ENCODE measurements around the gene KRT86. TPM values are rescaled to one million over a fixed set of nuclear protein-coding genes. Genes with fewer than 3 reads are reported as not detected.

Gene KRT86
- total and polyA plus RNA-seq, 8 donors, result 0.07 to 1.7 (median 0.24) TPM; not detected in 1

DNA sequence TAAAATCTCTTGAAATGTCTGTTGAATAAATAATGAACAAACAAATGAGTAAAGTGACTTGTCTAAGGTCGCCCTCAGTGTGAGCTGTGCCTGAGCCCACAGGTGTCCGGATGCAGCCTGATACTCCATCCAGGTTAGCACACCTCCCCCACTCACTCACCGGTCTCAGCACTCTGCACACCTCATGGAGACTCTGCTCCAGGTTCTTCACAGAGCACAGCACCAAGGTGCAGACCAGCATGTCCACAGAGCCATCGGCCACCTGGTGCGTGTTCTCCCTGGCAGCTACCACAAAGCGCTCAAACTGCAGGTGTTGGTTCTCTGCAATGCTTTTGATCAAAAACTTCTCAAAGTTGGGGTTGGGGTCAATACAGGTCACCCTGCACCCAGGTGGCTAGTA, 45.5 kb upstream of the KRT86 start:
- DNase-seq (no peak), ATAC-seq (no peak)
- intact Hi-C loops (cut with DNase I), result no loop called here
- no peaks in the 10 kb centered on the region for H3K9me3 ChIP-seq
- TF ChIP-seq CTCF (IDR thresholded peaks at IDR 0.05), result no peak
- no peak overlapping the region for H3K27ac ChIP-seq
- H3K27me3 ChIP-seq, result peaks cover 18 to 35% of the 10 kb centered on the region in 2 donors
- peaks cover 5 to 36% of the 10 kb centered on the region in 2 donors for H3K4me1 ChIP-seq
- H3K4me3 ChIP-seq, result no peak overlapping the region
- H3K36me3 ChIP-seq, result no peaks in the 10 kb centered on the region

DNA sequence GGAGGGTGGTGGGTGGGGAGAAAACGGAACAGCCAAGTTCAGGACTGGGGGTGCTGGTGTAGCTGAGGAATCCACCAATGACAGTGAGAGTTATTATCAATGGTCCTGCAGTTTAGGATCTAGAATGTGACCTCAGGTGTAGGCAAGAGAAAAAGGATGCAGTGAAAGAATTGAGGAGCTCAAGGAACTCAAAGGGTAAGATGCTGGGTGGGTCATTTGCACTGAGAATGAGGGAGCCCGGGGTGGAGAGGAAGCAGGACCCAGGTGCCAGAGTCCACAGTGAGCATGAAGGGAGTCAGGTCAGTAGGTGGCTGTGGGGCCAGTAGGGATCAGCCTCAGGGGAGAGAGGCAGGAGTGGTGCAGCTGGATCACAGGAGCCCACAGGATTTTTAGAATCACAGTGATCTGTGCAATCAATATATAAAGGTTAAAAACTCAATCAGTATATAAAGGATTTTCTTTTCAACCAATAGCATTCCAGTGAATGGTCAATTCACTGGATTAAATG, 44.6 kb upstream of the KRT86 start:
- no peak for TF ChIP-seq CTCF (IDR thresholded peaks at IDR 0.05)
- intact Hi-C loops (cut with DNase I), result no loop called here
- no peak for DNase-seq
- peaks cover 18 to 45% of the 10 kb centered on the region in 2 donors for H3K27me3 ChIP-seq
- ATAC-seq, result no peak
- H3K4me3 ChIP-seq, result no peak overlapping the region
- peaks cover 5 to 36% of the 10 kb centered on the region in 2 donors for H3K4me1 ChIP-seq
- no peak overlapping the region for H3K27ac ChIP-seq
- no peaks in the 10 kb centered on the region for H3K9me3 ChIP-seq
- H3K36me3 ChIP-seq, result no peaks in the 10 kb centered on the region

DNA sequence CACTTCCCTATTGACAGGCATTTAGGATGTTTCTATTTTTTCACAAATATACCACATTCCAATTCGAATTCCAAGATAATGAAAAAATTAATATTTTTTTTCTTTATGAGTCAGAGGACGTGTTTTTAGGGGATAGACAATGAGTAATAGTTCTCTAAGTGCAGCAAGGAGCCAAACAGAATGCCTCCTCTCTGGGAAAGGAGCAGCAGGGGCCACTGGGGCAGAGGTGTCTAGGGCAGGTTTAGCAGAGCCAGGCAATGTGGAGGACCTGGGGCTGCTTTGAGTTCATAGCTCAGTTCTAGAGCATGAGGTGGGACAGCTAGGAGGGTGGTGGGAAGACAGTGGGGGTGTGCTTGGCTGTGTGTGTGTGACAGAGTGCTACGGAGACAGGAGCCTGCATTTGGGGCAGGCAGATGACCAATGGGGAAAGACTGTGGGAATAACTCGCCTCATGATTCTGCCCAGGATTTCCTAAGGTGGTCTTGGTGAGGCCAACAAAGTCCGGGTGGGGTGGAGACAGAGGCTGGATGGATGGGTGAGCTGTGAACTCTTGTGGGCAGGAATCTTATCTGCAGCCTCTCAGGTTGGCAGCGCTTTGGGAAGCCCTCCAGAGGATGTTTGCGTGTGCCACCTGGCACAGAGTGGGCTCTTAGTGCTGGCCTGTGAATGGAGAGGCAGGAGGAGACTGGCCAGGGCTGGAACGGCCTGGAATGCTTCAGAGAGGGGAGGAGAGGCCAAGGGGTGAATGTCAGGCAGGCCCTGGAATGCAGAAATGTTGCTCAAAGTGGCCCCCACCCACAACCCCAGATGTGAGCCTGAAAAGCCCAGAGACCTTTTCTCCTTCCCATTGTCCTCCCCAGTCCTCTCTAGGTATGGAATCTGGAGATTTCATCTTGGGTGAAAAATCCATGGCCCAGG, 43.8 kb upstream of the KRT86 start:
- H3K36me3 ChIP-seq, result no peaks in the 10 kb centered on the region
- intact Hi-C loops (cut with DNase I), result no loop called here
- no peaks in the 10 kb centered on the region for H3K9me3 ChIP-seq
- TF ChIP-seq CTCF (IDR thresholded peaks at IDR 0.05), result no peak
- H3K4me1 ChIP-seq, result peaks cover 5 to 35% of the 10 kb centered on the region in 2 donors
- peak overlapping the region; percentile 64 to 83 for H3K27ac ChIP-seq
- DNase-seq (peak in 2 of 4 donors; percentile 81 to 84), ATAC-seq (peak; percentile 66)
- peaks cover 18 to 48% of the 10 kb centered on the region in 2 donors for H3K27me3 ChIP-seq
- no peak overlapping the region for H3K4me3 ChIP-seq

DNA sequence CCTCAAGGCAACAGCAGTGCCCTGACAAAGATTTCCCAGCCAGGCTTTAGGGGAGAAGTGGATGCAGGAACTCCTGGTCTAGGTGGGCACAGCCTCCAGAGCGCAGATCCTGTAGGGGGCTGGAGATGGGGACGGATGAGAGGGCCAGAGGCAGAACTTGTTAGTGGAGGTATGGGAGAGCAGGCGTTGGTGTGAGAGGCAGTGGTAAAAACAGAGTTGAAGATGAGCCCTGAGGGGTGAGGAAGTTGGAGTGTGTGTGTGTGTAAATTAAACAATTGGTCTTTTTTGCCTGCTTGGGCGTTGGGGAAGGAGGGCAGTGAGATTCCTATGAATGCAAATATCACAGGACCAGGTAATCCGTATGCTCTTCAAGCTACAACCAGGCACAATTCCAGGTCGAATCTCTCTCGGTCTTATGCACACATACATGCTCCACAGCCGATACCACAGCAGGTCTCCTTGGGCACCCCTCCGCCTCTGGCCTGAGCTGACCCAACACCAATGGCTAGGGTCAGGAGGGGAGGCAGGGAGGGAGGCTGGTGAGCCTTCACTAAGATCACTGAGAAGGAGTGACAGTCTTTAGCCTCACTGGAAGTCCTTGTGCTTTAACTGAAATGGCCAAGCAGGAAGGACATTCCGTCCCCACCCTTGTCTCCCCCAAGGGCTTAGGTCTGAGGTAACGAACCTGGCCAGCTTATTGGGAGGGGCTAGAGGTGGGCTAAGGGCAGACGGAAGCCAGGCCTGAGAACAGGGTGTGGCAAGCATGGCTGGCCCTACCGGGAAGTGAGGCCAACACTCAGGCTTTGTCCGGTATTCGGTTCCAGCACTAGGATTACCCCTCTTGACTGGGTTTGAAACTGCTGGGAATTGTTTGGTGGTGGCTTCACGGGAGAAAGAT, 42.9 kb upstream of the KRT86 start:
- no peak for TF ChIP-seq CTCF (IDR thresholded peaks at IDR 0.05)
- Histone ChIP-seq H3K4me3 (no peak overlapping the region), H3K4me1 (peaks cover 5 to 26% of the 10 kb centered on the region in 2 donors), H3K27me3 (peaks cover 18 to 48% of the 10 kb centered on the region in 2 donors), H3K36me3 (no peaks in the 10 kb centered on the region), H3K27ac (peak overlapping the region; percentile 64 to 83), H3K9me3 (no peaks in the 10 kb centered on the region)
- intact Hi-C loops (cut with DNase I), result no loop called here
- peak in 1 of 4 donors; percentile 80 for DNase-seq
- ATAC-seq, result peak; percentile 25

Measured in left lung (tissue), 10 donors.